ENCODE results near the gene CSF1R.

Gene CSF1R

DNA sequence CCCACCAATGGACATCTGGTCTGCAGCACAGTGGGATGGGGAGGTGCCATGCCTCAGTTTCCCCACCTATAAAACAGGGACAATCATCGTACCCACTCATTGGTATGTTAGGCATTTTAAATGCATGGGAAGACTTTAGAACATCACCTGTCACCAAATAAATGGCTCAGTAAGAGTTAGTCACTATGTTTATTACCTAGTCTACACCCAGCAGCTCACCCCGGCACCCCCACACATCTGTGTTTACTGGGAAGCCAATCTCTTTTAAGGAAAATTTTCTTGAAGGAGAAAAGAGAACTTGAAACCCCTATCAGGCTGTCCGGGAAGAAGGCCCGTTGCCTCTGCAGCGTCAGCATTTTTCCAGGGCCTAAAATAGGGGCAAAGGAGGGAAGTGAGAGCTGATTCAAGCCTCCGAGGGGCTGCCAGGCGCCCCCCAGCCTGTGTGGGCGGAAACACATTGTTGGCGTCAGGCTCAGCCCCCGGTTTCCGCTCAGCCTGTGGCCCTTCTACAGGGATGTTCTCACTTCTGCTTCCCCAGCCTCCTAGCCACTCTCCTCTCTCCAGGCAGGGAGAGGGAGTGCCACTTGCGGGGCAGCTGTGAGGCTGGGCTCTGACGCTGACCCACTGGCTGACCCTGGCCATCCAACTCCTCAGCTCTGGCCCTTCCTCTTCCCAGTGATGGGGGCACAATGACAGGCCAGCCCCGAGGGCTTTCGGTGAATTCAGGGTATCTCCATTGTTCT is 4.6 kb downstream of the CSF1R start:
- no peak overlapping the region for H3K27ac ChIP-seq
- TF ChIP-seq ZFX (IDR thresholded peaks at IDR 0.05) = no peak
- TF ChIP-seq, protein P1, sequence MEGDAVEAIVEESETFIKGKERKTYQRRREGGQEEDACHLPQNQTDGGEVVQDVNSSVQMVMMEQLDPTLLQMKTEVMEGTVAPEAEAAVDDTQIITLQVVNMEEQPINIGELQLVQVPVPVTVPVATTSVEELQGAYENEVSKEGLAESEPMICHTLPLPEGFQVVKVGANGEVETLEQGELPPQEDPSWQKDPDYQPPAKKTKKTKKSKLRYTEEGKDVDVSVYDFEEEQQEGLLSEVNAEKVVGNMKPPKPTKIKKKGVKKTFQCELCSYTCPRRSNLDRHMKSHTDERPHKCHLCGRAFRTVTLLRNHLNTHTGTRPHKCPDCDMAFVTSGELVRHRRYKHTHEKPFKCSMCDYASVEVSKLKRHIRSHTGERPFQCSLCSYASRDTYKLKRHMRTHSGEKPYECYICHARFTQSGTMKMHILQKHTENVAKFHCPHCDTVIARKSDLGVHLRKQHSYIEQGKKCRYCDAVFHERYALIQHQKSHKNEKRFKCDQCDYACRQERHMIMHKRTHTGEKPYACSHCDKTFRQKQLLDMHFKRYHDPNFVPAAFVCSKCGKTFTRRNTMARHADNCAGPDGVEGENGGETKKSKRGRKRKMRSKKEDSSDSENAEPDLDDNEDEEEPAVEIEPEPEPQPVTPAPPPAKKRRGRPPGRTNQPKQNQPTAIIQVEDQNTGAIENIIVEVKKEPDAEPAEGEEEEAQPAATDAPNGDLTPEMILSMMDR (conservative IDR thresholded peaks at IDR 0.05) = no peak

DNA sequence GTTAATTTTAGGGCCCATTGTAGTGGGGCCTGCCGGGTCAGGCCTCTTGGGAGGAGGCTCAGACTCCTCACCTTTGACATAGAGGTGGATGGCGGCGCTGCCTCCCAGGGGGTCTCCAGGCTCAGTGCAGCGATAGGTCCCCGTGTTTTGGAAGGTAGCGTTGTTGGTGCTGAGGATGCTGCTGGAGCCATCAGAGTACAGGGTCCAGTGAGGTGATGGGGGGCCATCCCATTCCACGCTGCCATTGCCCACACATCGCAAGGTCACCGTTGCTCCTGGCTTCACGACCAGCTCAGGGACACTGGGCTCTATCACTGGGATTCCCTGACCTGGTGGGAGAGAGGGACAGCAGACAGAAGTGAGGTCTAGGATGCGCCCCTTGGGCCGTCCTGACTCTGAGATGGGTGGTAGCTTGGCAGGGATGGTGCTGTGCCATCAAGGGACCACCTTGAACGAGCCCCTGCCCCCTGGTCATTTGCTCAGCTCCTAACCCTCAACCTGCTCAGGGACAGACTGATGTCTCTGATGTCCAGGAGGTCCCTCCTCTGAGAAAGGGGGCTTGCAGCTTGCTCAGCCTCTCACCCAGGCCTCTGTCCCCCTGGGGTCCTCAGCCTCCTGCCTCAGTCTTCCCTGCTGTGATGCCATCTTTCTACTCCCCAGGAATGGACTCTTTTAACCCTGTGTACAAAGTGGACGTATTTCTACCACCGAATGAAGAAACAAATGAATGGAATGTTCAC is 5.5 kb downstream of the CSF1R start:
- no peak overlapping the region for H3K27ac ChIP-seq
- no peak for TF ChIP-seq ZFX (IDR thresholded peaks at IDR 0.05)
- TF ChIP-seq, protein P1 (conservative IDR thresholded peaks at IDR 0.05) = no peak

DNA sequence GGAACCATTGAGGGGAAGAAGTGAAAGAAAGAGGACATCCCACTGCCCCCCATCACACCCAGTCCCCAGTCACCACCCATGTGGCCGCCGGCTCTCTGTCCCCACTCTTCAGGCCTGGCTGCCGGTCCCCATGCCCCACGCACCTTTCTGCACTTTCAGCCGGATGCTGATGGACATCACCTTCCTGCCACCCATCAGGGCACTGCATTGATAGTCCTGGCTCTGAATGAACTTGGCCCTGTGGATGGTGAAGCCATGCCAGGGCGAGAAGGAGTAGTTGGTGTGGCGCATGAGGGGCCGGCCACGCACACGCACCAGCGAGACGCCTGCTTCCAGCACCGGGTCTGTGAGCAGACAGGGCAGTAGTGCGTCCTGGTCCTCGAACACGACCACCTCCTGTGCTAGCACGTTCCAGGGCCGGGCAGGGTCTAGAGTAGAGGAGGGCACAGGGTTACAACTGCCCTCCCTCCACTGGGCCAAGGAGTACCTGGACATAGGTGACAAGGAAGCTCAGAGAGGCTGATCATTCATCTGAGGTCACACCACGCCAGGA is 6.4 kb downstream of the CSF1R start:
- no peak overlapping the region for H3K27ac ChIP-seq
- no peak for TF ChIP-seq ZFX (IDR thresholded peaks at IDR 0.05)
- TF ChIP-seq, protein P1 (conservative IDR thresholded peaks at IDR 0.05) = no peak

DNA sequence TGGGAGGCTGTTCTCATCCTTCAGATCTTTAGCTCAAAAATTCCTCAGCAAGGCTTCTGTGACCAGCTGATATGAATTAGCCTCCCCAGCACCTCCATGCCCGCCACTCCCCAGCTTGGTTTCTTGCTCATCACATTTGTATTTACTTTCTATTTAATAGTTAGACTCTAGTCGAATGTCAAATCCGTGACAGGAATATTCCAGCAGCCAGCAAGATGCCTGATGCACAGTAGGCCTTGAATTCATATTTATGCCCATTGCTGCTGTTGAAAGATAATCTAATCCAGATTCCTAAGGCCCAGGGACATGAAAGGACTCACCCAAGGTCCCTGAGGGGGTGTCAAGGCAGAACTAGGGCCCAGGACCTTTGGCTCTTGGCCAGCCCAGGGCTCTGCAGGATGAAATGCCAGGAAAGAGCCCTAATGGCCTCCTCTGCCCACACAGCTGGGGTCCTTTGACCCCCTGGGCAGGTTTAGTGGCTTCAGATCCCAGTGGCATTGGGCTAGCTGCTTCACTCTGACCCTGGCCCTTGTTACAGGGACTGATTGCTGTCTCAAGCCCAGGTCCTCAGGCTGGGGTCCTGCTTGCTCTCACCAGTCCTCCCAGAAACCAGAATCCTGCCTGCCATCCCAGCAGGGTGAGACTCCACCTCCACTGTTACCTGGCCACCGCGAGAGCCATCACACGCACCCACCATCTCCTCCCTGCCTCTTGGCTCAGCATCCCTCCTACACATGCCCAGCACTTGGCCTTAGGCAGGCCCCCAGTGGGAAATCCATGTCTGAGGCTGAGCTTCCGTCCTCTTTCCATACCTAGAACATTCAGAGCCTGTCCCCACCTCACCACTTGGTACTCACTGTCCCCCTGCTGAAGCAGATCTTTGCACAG is 7.3 kb downstream of the CSF1R start:
- no peak overlapping the region for H3K27ac ChIP-seq
- TF ChIP-seq, protein P1 (conservative IDR thresholded peaks at IDR 0.05) = no peak
- TF ChIP-seq ZFX (IDR thresholded peaks at IDR 0.05) = no peak

DNA sequence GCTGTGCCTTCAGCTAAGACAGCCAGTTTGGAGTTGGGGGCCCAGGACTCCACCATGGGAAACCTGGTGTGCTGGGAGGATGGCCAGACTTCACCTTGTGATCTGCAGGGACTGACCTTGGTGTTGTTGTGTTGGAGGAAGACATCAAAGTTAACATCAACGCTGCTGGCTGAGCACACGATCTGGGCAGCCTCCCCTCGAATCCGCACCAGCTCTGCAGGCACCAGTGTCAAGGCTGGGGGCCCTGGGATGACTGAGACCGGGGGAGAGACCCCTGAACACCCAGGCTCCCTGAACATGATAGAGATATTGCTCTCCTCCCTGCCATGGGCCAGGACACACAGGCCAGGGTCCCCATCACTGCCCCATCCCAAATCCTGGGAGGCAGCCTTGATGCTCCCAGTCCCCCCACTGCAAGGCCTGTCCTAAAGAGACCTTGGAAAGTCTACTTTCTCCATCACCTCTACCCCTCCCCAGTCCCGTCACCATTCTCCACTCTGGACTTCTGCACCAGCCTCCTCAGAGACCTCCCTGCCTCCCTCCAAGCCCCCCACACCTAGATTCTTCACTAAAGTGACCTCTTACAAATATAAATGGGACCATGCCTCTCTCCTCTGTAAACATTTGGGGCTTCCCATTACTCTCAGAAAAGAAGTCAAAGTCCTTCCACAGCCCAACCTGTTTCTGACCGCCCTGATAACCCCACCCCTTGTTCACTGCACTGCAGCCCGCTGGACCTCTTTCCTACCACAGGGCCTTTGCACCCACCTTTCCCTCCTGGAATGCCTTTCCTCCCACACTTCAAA is 8.2 kb downstream of the CSF1R start:
- H3K27ac ChIP-seq = no peak overlapping the region
- no peak for TF ChIP-seq ZFX (IDR thresholded peaks at IDR 0.05)
- TF ChIP-seq, protein P1 (conservative IDR thresholded peaks at IDR 0.05) = no peak

DNA sequence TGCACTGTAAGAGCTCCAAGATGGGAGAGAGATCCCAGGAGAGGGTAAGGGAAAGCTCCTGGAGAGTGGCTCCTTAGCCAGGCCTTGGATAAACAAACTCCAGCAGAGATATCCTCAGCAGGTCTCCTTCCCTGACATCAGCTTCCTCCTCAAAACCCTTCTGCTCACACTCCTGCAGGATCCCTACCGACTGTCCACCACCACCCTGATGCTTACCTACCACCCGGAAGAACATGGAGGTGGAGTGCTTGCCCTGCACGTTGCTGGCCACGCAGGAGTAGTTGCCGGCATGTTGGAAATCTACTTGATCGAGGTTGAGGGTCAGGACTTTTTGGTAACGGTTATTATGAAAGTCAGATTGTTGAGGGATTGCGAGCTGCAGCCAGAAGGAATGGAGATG is 9.3 kb downstream of the CSF1R start:
- TF ChIP-seq ZFX (IDR thresholded peaks at IDR 0.05) = no peak
- TF ChIP-seq, protein P1 (conservative IDR thresholded peaks at IDR 0.05) = no peak
- H3K27ac ChIP-seq = no peak overlapping the region

Measured in C4-2B (cell line).